Transverse colon (tissue), 3 donors: ENCODE data around the gene HILPDA.
"Not testable (repeated sequence)": the region's sequence is repeated elsewhere in the genome, so short reads cannot be mapped to it uniquely, and the experiment has no call there.

Experiments used
- POLR2A ChIP-seq: fragments of 450-650 bp; IDR thresholded peaks from one replicate; pipeline ENCODE4 v1.6.1; 2016; ENCODE audit warnings: antibody characterized with exemption, mild to moderate bottlenecking, moderate library complexity
- TF ChIP-seq, protein P1 (sequence below), 5 experiments: fragments of 200-600 bp in 3 of 5; fragments of 450-650 bp in 2 of 5; sonication (generic) in 3 of 5; IDR thresholded peaks; 1 replicate in 2 of 5; 2 replicates in 3 of 5; pipeline ENCODE4 v1.5.1; 2016 to 2017; ENCODE audit warnings: antibody characterized with exemption in 5 of 5, inconsistent platforms in 3 of 5, mild to moderate bottlenecking in 2 of 5, moderate library complexity in 1 of 5

- TF ChIP-seq, protein P1, sequence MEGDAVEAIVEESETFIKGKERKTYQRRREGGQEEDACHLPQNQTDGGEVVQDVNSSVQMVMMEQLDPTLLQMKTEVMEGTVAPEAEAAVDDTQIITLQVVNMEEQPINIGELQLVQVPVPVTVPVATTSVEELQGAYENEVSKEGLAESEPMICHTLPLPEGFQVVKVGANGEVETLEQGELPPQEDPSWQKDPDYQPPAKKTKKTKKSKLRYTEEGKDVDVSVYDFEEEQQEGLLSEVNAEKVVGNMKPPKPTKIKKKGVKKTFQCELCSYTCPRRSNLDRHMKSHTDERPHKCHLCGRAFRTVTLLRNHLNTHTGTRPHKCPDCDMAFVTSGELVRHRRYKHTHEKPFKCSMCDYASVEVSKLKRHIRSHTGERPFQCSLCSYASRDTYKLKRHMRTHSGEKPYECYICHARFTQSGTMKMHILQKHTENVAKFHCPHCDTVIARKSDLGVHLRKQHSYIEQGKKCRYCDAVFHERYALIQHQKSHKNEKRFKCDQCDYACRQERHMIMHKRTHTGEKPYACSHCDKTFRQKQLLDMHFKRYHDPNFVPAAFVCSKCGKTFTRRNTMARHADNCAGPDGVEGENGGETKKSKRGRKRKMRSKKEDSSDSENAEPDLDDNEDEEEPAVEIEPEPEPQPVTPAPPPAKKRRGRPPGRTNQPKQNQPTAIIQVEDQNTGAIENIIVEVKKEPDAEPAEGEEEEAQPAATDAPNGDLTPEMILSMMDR (IDR thresholded peaks at IDR 0.05), result not testable (repeated sequence)
- not testable (repeated sequence) for TF ChIP-seq POLR2A
Observed at GRCh38 chr7:128457385-128457784, 1.7 kb downstream of the HILPDA start.
